HEK293 (cell line): ENCODE results near the gene SULT1C4.

Source experiments
- HOXA7 ChIP-seq: sonication (generic); formaldehyde crosslinking; IDR thresholded peaks from 2 replicates; pipeline ENCODE4 v1.8.1; 2022; ENCODE audit warnings: missing genetic modification reagents, borderline replicate concordance
- TCF7L2 ChIP-seq: IDR thresholded peaks from 2 replicates; pipeline ENCODE4 v1.6.1; 2011; ENCODE audit warnings: low read depth, mild to moderate bottlenecking, inconsistent platforms, low read length, moderate library complexity, borderline replicate concordance
- ZBTB20 ChIP-seq: fragments of 450-650 bp; formaldehyde crosslinking; IDR thresholded peaks from 2 replicates; pipeline ENCODE4 v1.5.1; 2016; ENCODE audit warnings: missing biosample characterization, missing genetic modification characterization
- ZBTB8A ChIP-seq: fragments of 450-650 bp; formaldehyde crosslinking; IDR thresholded peaks from 2 replicates; pipeline ENCODE4 v1.5.1; 2016; ENCODE audit warnings: missing biosample characterization, missing genetic modification characterization
- ZNF350 ChIP-seq: fragments of 450-650 bp; formaldehyde crosslinking; IDR thresholded peaks from 2 replicates; pipeline ENCODE4 v1.5.0; 2017; ENCODE audit warnings: missing biosample characterization, mild to moderate bottlenecking, missing genetic modification characterization
- ZNF366 ChIP-seq: fragments of 450-650 bp; formaldehyde crosslinking; conservative IDR thresholded peaks from 2 replicates; pipeline ENCODE4 v1.5.1; 2016; ENCODE audit warnings: missing biosample characterization, missing genetic modification characterization
- ZNF610 ChIP-seq: fragments of 450-650 bp; formaldehyde crosslinking; IDR thresholded peaks from 2 replicates; pipeline ENCODE4 v1.5.1; 2016; ENCODE audit warnings: missing biosample characterization, missing genetic modification characterization, borderline replicate concordance
- ZNF707 ChIP-seq: fragments of 450-650 bp; formaldehyde crosslinking; IDR thresholded peaks from 2 replicates; pipeline ENCODE4 v1.5.1; 2016; ENCODE audit warnings: missing biosample characterization, missing genetic modification characterization
- TF ChIP-seq, protein P1 (sequence below): fragments of 450-650 bp; formaldehyde crosslinking; IDR thresholded peaks from 2 replicates; pipeline ENCODE4 v1.5.1; 2016; ENCODE audit warnings: missing biosample characterization, missing genetic modification characterization
- TF ChIP-seq, protein P2 (sequence below): fragments of 450-650 bp; formaldehyde crosslinking; conservative IDR thresholded peaks from 2 replicates; pipeline ENCODE4 v1.5.1; 2016; ENCODE audit warnings: low read depth, missing biosample characterization, missing genetic modification characterization

DNA sequence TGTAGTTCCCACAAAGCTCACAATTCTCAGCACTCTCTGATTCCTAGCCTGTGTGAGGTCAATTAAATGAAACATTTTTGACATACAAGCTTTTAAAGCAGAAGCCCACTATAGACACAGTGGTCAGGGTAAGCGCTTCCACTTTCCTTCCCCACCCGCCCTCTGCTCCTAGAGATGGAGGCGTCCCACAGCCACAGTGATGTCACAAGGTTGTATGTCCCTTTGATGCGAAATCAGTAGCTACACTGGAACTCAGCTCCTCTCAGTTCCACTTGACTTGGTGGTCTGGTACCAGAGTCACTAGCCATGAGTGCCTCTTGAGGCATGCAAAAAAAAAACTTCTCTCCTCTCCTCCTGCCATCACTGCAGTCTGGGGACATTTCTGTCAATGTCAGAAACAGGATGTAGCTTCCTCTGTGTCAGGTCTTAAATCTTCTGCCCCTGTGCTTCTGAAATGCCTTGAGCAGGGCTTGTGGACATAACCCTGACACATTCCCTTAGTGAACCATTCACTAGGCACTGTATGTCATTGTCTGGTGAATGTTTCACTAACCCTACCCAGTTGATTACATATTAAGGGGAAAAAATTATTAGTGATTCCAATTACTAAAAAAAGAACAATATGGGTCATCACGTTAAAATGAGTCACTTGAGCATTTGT is 7.8 kb downstream of the SULT1C4 start:
- TF ChIP-seq TCF7L2 (no peak), ZNF610 (tag by site-specific recombination) (no peak), ZNF707 (tag by site-specific recombination) (no peak), HOXA7 (CRISPR knock-in tag) (no peak), ZBTB20 (tag by site-specific recombination) (no peak), ZNF350 (tag by site-specific recombination) (no peak), ZBTB8A (tag by site-specific recombination) (no peak), ZNF366 (tag by site-specific recombination) (no peak)
- TF ChIP-seq, protein P1, sequence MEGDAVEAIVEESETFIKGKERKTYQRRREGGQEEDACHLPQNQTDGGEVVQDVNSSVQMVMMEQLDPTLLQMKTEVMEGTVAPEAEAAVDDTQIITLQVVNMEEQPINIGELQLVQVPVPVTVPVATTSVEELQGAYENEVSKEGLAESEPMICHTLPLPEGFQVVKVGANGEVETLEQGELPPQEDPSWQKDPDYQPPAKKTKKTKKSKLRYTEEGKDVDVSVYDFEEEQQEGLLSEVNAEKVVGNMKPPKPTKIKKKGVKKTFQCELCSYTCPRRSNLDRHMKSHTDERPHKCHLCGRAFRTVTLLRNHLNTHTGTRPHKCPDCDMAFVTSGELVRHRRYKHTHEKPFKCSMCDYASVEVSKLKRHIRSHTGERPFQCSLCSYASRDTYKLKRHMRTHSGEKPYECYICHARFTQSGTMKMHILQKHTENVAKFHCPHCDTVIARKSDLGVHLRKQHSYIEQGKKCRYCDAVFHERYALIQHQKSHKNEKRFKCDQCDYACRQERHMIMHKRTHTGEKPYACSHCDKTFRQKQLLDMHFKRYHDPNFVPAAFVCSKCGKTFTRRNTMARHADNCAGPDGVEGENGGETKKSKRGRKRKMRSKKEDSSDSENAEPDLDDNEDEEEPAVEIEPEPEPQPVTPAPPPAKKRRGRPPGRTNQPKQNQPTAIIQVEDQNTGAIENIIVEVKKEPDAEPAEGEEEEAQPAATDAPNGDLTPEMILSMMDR (tag by site-specific recombination): no peak
- TF ChIP-seq, protein P2, sequence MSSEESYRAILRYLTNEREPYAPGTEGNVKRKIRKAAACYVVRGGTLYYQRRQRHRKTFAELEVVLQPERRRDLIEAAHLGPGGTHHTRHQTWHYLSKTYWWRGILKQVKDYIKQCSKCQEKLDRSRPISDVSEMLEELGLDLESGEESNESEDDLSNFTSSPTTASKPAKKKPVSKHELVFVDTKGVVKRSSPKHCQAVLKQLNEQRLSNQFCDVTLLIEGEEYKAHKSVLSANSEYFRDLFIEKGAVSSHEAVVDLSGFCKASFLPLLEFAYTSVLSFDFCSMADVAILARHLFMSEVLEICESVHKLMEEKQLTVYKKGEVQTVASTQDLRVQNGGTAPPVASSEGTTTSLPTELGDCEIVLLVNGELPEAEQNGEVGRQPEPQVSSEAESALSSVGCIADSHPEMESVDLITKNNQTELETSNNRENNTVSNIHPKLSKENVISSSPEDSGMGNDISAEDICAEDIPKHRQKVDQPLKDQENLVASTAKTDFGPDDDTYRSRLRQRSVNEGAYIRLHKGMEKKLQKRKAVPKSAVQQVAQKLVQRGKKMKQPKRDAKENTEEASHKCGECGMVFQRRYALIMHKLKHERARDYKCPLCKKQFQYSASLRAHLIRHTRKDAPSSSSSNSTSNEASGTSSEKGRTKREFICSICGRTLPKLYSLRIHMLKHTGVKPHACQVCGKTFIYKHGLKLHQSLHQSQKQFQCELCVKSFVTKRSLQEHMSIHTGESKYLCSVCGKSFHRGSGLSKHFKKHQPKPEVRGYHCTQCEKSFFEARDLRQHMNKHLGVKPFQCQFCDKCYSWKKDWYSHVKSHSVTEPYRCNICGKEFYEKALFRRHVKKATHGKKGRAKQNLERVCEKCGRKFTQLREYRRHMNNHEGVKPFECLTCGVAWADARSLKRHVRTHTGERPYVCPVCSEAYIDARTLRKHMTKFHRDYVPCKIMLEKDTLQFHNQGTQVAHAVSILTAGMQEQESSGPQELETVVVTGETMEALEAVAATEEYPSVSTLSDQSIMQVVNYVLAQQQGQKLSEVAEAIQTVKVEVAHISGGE: no peak
